Measurements from ENCODE around the gene CAND1.

DNA sequence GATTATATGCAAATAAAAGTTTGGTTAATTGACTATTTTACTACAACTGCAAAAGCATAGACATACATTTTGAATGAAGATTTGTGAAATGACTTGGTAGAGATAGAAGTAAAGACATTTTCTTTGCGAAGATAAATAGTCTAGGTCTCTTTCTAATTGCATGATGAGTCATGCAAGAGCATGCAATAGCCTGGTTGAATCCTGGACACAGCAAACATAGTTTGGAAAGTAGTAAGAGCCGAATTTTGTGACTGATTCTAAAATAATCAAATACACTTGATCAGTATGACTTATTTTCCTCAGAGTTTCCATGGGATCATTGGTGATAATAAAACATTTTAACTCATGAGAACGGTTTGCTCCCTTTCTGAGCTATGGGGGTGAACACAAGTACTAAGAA lies 27.7 kb upstream of the CAND1 start:
- TF ChIP-seq, protein P1, sequence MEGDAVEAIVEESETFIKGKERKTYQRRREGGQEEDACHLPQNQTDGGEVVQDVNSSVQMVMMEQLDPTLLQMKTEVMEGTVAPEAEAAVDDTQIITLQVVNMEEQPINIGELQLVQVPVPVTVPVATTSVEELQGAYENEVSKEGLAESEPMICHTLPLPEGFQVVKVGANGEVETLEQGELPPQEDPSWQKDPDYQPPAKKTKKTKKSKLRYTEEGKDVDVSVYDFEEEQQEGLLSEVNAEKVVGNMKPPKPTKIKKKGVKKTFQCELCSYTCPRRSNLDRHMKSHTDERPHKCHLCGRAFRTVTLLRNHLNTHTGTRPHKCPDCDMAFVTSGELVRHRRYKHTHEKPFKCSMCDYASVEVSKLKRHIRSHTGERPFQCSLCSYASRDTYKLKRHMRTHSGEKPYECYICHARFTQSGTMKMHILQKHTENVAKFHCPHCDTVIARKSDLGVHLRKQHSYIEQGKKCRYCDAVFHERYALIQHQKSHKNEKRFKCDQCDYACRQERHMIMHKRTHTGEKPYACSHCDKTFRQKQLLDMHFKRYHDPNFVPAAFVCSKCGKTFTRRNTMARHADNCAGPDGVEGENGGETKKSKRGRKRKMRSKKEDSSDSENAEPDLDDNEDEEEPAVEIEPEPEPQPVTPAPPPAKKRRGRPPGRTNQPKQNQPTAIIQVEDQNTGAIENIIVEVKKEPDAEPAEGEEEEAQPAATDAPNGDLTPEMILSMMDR (IDR thresholded peaks at IDR 0.05): no peak
- TF ChIP-seq POLR2A (IDR thresholded peaks at IDR 0.05): no peak

Measured in testis (tissue), 2 donors.